Umbilical cord (tissue), 2 donors: ENCODE results near the gene GTF3C5. TPM values are rescaled to one million over a fixed set of nuclear protein-coding genes. Genes with fewer than 3 reads are reported as not detected.
"Not testable (repeated sequence)": the region's sequence is repeated elsewhere in the genome, so short reads cannot be mapped to it uniquely, and the experiment has no call there.

ENCODE experiments used
- DNase-seq: peaks from one replicate; pipeline ENCODE4 v3.0.0-alpha.2; 2015; ENCODE audit warnings: low spot score
- total RNA-seq: library from RNA; depleted of rRNA; stranded (reverse); fragments of >200 nt; gene quantifications from one replicate; pipeline ENCODE4 v1.2.3, GENCODE V29; 2014; ENCODE audit warnings: low replicate concordance; ENCODE audit not compliant: insufficient read depth

GTF3C5 gene
- total RNA-seq, 1 donor from 2014 or later = 15.4 TPM

DNA sequence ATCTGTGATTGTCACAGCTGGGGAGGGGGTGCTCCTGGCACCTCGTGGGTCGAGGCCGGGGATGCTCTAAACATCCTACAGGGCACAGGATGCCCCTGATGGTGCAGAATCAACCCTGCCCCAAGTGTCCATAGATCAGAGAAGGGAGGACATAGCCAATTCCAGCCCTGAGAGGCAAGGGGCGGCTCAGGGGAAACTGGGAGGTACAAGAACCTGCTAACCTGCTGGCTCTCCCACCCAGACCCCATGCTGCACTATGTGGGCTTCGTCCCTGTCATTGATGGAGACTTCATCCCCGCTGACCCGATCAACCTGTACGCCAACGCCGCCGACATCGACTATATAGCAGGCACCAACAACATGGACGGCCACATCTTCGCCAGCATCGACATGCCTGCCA lies 37.6 kb downstream of the GTF3C5 start:
- DNase-seq = not testable (repeated sequence)

DNA sequence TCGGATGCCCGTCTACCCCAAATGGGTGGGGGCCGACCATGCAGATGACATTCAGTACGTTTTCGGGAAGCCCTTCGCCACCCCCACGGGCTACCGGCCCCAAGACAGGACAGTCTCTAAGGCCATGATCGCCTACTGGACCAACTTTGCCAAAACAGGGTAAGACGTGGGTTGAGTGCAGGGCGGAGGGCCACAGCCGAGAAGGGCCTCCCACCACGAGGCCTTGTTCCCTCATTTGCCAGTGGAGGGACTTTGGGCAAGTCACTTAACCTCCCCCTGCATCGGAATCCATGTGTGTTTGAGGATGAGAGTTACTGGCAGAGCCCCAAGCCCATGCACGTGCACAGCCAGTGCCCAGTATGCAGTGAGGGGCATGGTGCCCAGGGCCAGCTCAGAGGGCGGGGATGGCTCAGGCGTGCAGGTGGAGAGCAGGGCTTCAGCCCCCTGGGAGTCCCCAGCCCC lies 39.7 kb downstream of the GTF3C5 start:
- DNase-seq = not testable (repeated sequence)

DNA sequence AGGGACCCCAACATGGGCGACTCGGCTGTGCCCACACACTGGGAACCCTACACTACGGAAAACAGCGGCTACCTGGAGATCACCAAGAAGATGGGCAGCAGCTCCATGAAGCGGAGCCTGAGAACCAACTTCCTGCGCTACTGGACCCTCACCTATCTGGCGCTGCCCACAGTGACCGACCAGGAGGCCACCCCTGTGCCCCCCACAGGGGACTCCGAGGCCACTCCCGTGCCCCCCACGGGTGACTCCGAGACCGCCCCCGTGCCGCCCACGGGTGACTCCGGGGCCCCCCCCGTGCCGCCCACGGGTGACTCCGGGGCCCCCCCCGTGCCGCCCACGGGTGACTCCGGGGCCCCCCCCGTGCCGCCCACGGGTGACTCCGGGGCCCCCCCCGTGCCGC lies 40.2 kb downstream of the GTF3C5 start:
- DNase-seq = not testable (repeated sequence)

DNA sequence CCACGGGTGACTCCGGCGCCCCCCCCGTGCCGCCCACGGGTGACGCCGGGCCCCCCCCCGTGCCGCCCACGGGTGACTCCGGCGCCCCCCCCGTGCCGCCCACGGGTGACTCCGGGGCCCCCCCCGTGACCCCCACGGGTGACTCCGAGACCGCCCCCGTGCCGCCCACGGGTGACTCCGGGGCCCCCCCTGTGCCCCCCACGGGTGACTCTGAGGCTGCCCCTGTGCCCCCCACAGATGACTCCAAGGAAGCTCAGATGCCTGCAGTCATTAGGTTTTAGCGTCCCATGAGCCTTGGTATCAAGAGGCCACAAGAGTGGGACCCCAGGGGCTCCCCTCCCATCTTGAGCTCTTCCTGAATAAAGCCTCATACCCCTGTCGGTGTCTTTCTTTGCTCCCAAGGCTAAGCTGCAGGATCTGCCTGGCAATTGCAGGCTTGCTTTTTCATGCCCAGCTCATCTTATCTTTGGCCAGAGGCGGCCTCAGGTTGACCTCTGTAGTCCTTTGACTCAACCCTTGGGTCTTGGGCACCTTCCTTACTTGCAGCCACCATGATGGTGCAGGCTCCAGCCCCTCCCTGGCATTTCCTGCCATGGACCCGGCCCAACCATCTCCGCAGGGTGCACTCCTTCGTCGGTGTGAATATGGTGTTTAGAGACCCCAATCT lies 40.8 kb downstream of the GTF3C5 start:
- DNase-seq = no peak

DNA sequence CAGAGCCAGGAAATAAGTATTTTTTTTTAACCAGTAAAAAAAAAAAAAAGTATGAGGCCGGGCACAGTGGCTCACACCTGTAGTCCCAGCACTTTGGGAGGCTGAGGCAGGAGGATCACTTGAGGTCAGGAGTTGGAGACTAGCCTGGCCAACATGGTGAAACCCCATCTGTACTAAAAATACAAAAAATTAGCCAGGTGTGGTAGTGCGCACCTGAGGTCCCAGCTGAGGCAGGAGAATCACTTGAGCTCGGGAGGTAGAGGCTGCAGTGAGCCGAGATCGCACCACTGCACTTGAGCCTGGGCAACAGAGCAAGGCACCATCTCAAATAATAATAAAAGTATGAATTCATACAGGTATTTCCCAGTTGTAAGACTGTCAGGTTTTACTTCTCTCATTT lies 41.4 kb downstream of the GTF3C5 start:
- DNase-seq = not testable (repeated sequence)

DNA sequence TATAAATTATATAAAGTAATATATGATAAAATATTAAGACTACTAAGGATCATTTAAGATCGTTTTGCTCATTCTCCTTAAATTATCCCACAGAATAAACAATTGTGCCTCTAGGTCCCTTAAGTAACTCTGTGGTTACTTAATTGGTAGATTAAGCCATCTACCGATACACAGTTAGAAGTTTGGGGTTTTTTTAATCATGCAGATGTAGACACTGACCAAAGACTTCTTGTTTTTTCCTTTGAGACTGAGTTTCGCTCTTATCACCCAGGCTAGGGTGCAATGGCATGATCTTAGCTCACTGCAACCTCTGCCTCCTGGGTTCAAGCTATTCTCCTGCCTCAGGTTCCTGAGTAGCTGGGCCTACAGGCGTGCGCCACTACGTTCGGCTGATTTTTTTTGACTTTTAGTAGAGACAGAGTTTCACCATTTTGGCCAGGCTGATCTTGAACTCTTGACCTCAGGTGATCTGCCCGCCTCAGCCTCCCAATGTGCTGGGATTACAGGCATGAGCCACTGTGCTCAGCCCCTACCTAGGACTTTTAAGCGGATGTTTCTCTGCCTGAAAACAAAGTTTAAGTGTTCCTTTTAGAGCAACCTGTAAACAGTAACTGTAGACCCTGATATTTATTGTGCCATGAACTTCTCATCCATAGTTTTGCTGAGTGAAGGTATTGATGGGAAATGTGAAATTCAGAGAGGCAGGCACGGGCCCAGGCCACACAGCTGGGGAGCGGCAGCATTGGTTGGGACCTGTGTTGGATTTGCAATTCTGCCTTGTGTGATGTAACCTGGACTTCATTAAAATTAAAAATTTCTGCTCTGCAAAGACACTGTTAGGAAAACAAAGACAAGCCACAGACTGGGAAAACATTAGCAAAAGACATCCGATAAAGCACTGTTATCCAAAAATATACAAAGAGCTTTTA lies 42.6 kb downstream of the GTF3C5 start:
- no peak for DNase-seq

DNA sequence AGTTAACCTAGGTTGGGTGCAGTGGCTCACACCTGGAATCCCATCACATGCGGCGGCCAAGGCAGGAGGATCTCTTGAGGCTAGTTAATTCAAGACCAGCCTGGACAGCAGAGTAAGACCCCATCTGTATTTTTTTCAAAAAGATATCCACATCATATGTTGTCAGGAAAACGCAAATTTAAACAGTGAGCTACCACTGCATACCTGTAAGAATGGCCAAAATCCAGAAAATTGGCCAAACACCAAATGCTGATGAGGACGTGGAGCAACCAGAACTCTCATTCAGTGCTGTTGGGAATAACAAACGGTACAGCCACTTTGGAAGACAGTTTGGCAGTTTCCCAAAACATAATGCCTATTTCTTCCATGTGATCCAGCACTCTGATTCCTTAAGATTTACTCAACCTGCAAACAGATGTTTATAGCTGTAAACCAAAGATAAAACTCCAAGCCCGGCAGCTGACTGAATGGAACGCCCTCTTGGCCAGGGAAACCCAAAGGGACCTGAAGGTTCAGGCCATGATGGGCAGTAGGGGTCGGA lies 43.4 kb downstream of the GTF3C5 start:
- peak; percentile 88 for DNase-seq

DNA sequence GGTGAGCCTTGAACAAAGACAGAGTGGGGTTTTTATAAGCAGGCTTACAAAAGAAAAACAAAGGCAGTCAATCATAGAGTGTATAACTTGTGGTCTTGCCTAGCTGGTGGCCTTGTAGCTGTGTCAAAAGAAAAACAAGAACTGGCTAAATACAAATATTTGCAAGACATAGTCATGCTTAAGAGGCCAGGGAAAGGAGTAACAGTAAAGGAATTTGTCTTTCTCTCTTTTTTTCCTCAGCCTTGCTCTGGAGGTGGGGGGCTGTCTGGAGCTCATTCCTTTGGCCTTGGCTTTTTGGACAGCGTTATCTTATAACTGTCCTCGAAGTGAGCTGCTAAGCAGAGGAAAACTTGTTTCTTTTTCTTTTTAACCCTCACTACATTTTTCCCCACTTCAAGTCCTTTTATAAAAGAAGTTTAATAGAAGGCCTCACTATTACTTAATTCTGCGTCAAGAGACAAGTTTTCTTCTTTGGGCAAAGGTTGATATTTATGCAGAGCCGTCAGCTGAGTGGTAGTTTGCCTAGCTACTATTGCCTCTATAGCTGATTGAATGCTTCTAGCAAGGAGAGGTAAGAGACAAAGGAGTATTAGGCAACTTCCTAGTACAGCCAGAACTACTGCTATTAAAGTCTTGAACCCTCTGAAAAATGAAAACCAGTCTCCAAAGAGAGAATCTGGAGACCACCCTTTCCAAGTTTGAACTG lies 45.3 kb downstream of the GTF3C5 start:
- peak; percentile 90 for DNase-seq

DNA sequence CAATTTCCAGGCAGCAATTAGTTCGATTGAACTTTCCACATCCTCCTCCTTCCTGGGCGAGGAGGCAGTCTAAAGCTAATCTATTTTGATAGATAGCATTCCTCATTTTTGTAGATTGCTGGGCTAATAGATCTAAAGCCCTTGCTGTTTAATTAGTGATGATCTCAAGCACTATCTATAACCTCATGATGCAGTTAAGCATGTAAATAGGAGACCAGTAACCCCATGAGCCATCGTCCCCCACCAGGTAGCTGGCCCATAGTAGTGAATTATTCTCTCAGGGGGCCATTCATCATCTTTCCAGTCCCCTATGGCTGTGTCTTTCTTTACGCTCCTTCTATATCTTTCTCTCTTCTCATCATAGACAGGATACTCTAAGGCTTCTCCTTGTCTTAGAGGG lies 45.9 kb downstream of the GTF3C5 start:
- no peak for DNase-seq

DNA sequence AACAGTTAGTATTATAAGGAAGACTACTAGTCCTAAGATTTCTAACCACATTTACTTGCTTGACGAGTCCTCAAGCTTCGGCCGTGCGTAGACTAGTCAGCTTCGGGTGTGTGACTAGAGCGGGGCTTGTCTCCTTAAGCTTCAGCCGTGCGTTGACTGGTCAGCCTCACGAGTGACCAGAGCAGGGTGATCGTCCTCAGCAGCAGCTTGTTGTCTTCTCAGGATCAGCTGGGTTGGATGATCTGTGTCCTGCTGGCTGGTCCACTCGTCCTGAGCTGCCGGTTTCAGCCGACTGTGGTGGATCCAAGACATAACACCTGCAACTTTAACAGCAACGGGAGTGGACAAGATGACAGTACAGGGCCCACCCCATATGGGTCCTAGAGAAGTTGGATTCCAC lies 47.7 kb downstream of the GTF3C5 start:
- DNase-seq = no peak

DNA sequence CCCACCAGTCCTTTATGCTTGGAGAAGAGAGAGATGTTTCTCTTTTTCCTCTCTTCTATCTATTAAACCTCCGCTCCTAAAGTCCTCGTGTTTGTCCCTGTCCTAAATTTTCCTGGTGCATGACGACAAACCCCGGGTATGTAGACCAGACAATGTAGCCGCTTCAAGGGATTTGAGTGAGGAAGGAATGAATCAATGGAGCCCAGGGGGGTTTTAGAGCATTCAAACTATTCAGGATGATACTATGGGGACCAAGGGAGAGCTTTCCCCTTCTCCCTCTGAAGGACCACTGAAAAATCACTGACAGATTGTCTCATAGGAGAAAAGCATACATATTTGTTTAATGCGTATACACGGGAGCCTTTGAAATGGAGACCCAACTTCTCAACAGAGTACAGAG lies 49.4 kb downstream of the GTF3C5 start:
- no peak for DNase-seq

DNA sequence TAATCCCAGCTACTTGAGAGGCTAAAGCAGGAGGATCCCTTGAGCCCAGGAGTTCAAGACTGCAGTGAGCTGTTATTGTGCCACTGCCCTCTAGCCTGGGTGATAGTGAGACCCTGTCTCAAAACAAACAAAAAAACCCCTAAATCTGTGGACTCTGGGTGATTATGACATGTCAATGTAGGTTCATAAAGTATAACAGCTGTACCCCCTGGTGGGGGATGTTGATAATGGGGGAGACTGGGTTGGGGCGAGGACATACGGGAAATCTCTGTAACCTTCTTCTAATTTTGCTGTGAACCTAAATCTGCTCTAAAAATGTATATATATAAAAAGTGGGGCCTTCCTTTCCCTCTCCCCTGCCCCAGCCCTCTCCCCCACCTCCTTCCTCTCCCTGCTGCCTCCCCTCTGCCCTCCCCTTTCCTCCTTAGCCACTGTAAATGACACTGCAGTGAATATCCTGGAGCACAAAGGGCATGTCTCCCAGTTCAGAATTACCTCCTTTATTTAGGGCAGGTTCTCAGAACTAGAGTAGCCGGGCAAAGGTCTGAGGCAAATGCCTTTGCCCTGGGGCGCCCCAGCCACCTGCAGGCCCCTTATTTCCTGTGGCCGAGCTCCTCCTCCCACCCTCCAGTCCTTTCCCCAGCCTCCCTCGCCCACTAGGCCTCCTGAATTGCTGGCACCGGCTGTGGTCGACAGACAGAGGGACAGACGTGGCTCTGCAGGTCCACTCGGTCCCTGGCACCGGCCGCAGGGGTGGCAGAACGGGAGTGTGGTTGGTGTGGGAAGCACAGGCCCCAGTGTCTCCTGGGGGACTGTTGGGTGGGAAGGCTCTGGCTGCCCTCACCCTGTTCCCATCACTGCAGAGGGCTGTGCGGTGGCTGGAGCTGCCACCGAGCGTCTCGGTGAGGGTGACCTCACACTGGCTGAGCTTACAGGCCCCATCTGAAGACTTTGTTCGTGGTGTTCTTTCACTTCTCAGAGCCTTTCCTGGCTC lies 50.3 kb downstream of the GTF3C5 start:
- DNase-seq = not testable (repeated sequence)

DNA sequence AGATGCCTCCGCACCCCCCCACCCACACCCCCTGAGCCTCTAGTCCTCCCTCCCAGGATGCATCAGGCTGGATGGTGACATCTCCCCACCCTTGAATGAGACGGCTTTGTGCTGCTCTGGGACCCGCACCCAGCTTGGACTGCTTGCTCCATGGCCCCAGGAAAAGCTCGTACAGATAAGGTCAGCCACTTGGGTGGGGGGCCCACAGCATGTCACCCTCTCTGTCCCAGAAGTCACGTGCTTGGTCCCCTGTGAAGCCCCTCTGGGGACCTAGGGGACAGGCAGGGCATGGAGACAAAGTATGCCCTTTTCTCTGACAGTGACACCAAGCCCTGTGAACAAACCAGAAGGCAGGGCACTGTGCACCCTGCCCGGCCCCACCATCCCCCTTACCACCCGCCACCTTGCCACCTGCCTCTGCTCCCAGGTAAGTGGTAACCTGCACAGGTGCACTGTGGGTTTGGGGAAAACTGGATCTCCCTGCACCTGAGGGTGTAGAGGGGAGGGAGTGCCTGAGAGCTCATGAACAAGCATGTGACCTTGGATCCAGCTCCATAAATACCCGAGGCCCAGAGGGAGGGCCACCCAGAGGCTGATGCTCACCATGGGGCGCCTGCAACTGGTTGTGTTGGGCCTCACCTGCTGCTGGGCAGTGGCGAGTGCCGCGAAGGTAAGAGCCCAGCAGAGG lies 51.3 kb downstream of the GTF3C5 start:
- DNase-seq = not testable (repeated sequence)

DNA sequence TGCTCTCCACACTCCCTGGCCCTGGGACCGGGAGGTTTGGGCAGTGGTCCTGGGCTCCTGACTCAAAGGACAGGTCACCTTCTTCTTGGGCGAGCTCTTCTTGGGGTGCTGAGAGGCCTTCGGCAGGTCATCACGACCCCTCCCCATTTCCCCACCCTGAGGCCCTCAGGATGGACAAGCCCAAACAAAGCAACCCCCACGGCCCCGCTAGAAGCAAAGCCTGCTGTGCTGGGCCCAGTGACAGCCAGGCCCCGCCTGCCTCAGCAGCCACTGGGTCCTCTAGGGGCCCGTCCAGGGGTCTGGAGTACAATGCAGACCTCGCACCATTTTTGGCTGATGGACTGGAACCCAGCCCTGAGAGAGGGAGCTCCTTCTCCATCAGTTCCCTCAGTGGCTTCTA lies 52.9 kb downstream of the GTF3C5 start:
- DNase-seq = not testable (repeated sequence)

DNA sequence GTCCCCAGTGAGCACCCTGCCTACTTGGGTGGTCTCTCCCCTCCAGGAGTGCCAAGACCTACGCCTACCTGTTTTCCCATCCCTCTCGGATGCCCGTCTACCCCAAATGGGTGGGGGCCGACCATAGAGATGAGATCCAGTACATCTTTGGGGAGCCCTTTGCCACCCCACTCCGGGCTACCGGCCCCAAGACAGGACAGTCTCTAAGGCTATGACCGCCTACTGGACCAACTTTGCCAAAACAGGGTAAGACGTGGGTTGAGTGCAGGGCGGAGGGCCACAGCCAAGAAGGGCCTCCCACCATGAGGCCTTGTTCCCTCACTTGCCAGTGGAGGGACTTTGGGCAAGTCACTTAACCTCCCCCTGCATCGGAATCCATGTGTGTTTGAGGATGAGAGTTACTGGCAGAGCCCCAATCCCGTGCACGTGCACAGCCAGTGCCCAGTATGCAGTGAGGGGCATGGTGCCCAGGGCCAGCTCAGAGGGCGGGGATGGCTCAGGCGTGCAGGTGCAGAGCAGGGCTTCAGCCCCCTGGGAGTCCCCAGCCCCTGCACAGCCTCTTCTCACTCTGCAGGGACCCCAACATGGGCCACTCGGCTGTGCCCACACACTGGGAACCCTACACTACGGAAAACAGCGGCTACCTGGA lies 55.5 kb downstream of the GTF3C5 start:
- not testable (repeated sequence) for DNase-seq

DNA sequence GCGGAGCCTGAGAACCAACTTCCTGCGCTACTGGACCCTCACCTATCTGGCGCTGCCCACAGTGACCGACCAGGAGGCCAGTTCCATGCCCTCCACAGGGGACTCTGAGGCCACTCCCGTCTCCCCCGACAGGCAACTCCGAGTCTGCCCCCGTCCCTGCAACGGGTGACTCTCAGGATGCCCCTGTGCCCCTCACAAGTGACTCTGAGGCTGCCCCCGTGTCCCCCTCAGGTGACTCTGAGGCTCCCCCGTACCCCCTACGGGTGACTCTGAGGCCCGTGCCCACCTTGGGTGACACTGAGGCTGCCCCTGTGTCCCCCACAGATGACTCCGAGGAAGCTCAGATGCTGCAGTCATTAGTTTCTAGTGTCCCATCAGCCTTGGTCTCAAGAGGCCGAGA lies 56.1 kb downstream of the GTF3C5 start:
- DNase-seq = no peak

DNA sequence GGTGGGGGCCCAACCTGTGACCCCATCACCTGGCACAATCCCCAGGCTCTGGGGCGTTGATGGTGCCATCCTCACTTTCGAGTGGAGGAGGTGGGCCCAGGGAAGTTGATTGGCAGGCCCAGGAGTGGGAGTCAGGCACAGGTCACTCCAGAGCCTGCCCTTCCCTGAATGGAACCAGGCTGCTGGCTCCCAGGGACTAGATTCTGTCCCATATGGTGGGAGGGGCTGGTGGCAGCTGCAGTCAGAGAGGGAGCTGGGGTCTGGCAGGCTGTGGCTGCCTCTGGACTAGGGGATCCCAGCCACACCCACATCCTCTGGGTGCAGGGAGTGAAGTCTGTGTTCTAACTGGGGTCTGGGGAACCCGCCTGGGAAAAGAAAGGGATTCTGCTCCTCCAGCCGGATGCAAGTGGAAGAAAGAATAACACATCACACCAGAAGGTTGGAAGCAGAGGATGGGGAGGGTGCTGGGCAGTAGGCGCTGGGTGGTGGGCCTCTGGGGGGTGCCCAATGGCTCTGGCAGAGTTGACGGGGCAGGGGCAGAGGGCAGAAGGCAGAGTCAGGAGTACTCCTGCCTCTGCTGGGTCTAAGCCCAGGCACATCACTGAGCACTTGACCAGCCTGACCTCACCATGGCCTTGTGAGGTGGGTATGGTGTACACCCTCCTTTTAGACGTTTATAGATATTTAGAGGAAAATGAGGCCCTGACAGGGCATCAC lies 56.8 kb downstream of the GTF3C5 start:
- no peak for DNase-seq

DNA sequence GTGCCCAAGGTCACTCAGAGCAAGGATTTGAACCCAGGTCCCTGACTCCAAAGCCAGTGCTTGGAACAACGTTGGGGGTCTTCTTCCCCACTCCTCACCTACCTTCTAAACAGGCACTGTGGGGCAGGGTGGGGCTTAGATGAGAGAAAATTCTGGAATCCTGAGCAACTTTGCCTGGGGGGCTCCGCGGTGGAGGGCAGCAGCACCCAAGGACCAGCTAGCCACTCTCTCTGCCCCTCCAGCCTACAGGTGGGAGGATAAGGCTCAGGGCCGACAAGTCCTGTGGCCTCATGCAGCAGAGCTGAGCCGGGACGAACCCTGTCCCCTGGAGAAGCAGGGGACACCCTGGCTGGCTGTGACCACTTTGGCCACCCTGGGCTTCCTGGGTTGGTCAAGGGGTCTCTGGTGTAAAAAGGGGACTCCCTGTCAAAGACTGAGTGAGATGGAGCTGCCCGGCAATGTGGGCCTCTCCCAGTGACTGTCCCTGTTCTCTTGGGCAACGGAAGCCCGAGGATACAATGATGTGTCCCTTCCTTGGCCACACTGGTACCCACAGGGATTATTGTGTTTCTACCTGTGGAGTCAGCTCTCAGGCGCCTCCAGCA lies 57.5 kb downstream of the GTF3C5 start:
- DNase-seq = no peak
